GM21526 (cell line): ENCODE results near the gene NBPF20.
"Not testable (repeated sequence)": the region's sequence is repeated elsewhere in the genome, so short reads cannot be mapped to it uniquely, and the experiment has no call there.

Experiments used
- ATAC-seq: cut with Tn5 transposase; IDR thresholded peaks from one replicate; pipeline ENCODE4 v1.9.1; 2021; ENCODE audit warnings: moderate library complexity; ENCODE audit not compliant: unreplicated experiment, low FRiP score

The NBPF20 gene

DNA sequence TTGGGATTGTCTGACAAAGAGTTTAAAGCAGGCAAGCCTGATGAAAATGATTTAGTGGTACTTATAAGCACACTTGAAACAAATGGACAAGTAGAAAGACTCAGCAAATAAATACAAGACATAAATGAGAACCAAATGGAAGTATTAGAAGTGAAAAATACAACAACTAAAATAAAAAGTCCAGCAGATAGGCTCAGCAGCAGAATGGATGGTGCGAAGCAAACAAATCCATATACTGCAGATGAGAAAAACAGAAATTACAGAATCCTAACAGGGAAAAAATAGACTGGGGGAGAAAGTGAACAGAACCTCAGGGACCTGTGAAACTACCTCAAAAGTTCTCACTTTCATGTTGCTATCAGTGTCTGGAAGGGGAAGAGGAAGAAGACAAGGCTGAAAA, 3.9 kb upstream of the NBPF20 start:
- ATAC-seq: not testable (repeated sequence)

DNA sequence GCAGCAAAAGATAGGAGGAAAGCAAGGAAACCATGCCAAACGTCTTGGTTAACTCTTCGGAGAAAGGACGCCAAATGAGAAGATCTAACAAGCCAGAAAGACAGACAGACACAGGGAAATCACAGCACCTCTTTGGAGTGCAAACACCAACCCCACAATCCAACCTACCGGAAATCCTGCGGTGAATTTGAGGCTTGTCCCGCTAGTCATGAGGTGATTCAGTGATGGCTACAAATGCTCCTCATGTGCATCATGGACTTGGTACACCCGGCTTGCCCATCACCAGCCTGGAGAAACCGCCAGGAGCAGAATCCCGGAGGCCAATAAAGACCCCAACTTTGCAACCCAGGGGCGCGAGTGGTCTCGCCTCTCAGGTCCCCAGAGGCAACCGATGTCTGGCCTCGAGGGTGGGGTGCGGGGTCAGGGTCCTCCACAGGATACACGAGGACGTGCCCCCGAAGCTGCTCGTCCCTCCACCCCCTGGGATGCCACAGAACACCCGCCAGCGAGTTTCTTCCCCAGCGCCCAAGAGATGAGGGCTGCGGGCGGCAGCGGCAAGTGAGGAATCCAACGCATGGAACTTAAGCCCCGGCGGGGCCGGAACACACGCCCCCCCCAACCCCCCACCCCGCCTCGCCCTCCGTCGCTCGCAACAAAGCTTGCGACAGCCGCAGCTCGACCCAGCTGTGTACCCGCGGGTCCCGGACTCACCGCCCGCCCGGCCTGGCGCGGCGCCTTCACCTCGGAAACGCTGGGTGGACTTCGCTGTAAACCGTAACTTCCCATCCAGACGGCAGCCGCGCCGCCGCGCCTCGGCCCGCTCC, 579 bp downstream of the NBPF20 start:
- ATAC-seq: peak; percentile 47

DNA sequence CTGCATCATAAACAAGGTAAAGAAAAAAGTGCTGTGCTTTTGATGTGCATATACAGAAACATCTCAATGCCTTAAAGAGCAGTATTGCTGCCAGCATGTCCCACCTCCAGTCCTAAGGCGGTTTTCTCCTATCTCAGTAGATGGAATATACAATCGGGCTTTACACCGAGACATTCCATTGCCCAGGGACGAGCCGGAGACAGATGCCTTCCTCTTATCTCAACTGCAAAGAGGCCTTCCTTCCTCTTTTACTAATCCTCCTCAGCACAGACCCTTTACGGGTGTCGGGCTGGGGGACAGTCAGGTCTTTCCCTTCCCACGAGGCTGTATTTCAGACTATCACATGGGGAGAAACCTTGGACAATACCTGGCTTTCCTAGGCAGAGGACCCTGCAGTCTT, 10.3 kb downstream of the NBPF20 start:
- ATAC-seq: not testable (repeated sequence)

DNA sequence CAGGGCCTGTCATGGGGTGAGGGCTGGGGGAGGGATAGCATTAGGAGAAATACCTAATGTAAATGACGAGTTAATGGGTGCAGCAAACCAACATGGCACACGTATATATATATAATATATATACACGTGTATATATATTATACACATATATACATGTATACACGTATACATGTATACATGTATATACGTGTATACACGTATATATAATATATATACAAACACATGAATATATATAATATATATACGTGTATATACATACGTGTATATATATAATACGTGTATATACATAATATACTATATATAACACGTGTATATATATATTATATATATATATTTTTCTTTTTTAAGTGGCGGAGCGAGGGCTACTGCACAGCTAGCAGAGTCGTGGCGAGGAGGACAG, 18.1 kb downstream of the NBPF20 start:
- ATAC-seq: not testable (repeated sequence)

DNA sequence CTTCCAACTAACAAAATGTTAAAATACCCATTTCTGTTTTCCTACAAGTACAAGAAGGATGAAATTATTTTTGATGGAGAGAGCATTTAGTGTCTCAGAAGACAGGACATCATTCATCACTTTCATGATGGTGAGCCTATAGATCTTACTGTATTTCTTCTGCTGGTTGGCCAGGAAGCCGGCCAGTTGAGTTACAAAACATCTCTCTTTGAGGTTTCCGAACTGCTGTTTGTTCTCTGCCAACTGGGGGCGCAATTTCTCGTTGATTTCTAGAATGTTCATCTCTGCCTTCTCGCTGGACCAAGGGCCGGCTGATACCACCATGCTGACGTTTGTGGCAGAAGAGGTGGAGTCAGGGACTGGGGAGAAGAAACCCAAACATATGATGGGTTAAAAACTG, 20.5 kb downstream of the NBPF20 start:
- not testable (repeated sequence) for ATAC-seq

DNA sequence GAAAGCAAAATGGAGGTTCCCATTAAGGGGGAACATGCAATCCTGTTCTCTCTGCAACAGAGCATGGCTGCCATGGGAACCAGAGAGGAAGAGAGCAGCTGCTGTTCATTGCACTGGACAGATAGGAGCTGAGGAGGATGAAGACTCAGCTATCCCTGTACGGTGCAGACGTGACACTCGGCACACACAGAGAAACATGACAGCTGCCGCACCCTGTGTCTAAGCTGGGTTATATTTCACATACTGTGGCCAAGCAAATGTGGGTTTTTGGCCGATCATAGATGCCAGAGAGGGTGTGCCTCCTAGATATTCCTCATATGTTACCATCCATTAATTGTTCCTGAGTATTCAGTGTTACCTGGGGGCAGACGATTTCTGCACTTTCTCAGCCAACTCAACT, 24.7 kb downstream of the NBPF20 start:
- ATAC-seq: not testable (repeated sequence)
